Muscle of arm (tissue), 12 donors: ENCODE results near the gene SNPH. TPM values are rescaled to one million over a fixed set of nuclear protein-coding genes. Genes with fewer than 3 reads are reported as not detected.
A peak's percentile ranks its signal among the peaks of the same experiment; 100 is the strongest.

Experiments
- DNase-seq: peaks from one replicate; pipeline ENCODE4 v3.0.0-alpha.2; 2013
- polyA plus RNA-seq, 12 donors: library from polyadenylated mRNA; unstranded; fragments of 120-200 nt; gene quantifications; one replicate each; pipeline ENCODE4 v1.2.1, GENCODE V29; 2013; ENCODE audit not compliant: insufficient read length in 12 of 12

Gene SNPH
- polyA plus RNA-seq, 12 donors: 3.7 to 10.4 (median 5.4) TPM; not detected in 1

- DNase-seq: peak; percentile 14
Measured at GRCh38 chr20:1254254-1254653, 11.8 kb upstream of the SNPH start.

- no peak for DNase-seq
Measured at GRCh38 chr20:1255675-1256074, 10.4 kb upstream of the SNPH start.

- no peak for DNase-seq
Measured at GRCh38 chr20:1263853-1264252, 2.2 kb upstream of the SNPH start.

GRCh38 chr20:1264727-1265126 is 1.4 kb upstream of the SNPH start:
- no peak for DNase-seq

GRCh38 chr20:1265226-1265915 is 723 bp upstream of the SNPH start:
- no peak for DNase-seq

GRCh38 chr20:1265916-1266166 is 253 bp upstream of the SNPH start:
- no peak for DNase-seq

GRCh38 chr20:1267161-1267560 is 1.1 kb downstream of the SNPH start:
- DNase-seq: no peak

- DNase-seq: no peak
Measured at GRCh38 chr20:1267809-1268374, 1.8 kb downstream of the SNPH start.

GRCh38 chr20:1269235-1269634 is 3.1 kb downstream of the SNPH start:
- DNase-seq: no peak

GRCh38 chr20:1269850-1270249 is 3.8 kb downstream of the SNPH start:
- no peak for DNase-seq

- DNase-seq: no peak
Measured at GRCh38 chr20:1272368-1273100, 6.4 kb downstream of the SNPH start.

GRCh38 chr20:1273366-1273765 is 7.3 kb downstream of the SNPH start:
- no peak for DNase-seq

- no peak for DNase-seq
Measured at GRCh38 chr20:1274485-1275311, 8.6 kb downstream of the SNPH start.

GRCh38 chr20:1275919-1276318 is 9.8 kb downstream of the SNPH start:
- no peak for DNase-seq

GRCh38 chr20:1277529-1278322 is 11.6 kb downstream of the SNPH start:
- DNase-seq: no peak

- no peak for DNase-seq
Measured at GRCh38 chr20:1278993-1279392, 12.9 kb downstream of the SNPH start.

GRCh38 chr20:1280195-1281102 is 14.4 kb downstream of the SNPH start:
- DNase-seq: no peak

GRCh38 chr20:1281279-1282057 is 15.4 kb downstream of the SNPH start:
- DNase-seq: no peak

- DNase-seq: no peak
Measured at GRCh38 chr20:1282966-1283365, 16.9 kb downstream of the SNPH start.
